CD8-positive, alpha-beta memory T cell (primary cell): Measurements from ENCODE around the gene ZNF672. TPM values are rescaled to one million over a fixed set of nuclear protein-coding genes. Genes with fewer than 3 reads are reported as not detected.

Source experiments
- CTCF ChIA-PET: fragments of 350-600 bp; sonication (Branson Sonifier 250); formaldehyde crosslinking; loops from one replicate; lab custom pipeline; 2021; ENCODE audit warnings: antibody characterized with exemption; lab: Charles Lee
- POLR2A ChIA-PET: fragments of 350-600 bp; sonication (Branson Sonifier 250); formaldehyde crosslinking; loops from one replicate; lab custom pipeline; 2021; ENCODE audit warnings: antibody characterized with exemption; lab: Charles Lee
- DNase-seq, 5 donors: peaks; one replicate each; pipeline versions ENCODE4 v3.0.0 to v3.0.0-alpha.2; 2020 to 2022; ENCODE audit warnings: mixed read lengths in 1 of 5
- H3K27ac ChIP-seq: one replicate; pipeline ENCODE4 v1.7.0; 2013; ENCODE audit warnings: low read depth, mild to moderate bottlenecking, low read length, moderate library complexity
- H3K27me3 ChIP-seq: 2 replicates; pipeline ENCODE4 v1.7.0; 2013; ENCODE audit warnings: low read length, mild to moderate bottlenecking; ENCODE audit not compliant: insufficient read depth, poor library complexity, severe bottlenecking
- H3K36me3 ChIP-seq: 2 replicates; pipeline ENCODE4 v1.7.0; 2013; ENCODE audit warnings: mild to moderate bottlenecking, low read length, moderate library complexity; ENCODE audit not compliant: insufficient read depth
- H3K4me1 ChIP-seq: 2 replicates; pipeline ENCODE4 v1.7.0; 2013; ENCODE audit warnings: mild to moderate bottlenecking, low read length, moderate library complexity; ENCODE audit not compliant: insufficient read depth
- H3K4me3 ChIP-seq: 2 replicates; pipeline ENCODE4 v1.7.0; 2013; ENCODE audit warnings: mild to moderate bottlenecking, low read length
- H3K9me3 ChIP-seq: 2 replicates; pipeline ENCODE4 v1.7.0; 2013; ENCODE audit warnings: mild to moderate bottlenecking, low read length
- H3K27ac Mint-ChIP-seq, 8 donors: one replicate each; pipeline ENCODE4 v1.8.0; 2020 to 2021; ENCODE audit warnings: mixed read lengths in 8 of 8, mild to moderate bottlenecking in 6 of 8, inconsistent platforms in 3 of 8, moderate library complexity in 3 of 8
- H3K27me3 Mint-ChIP-seq, 2 donors: one replicate each; pipeline ENCODE4 v1.8.0; 2020 to 2021; ENCODE audit warnings: mixed read lengths in 2 of 2, mild to moderate bottlenecking in 1 of 2, moderate library complexity in 1 of 2
- H3K36me3 Mint-ChIP-seq, 3 donors: one replicate each; pipeline ENCODE4 v1.8.0; 2020 to 2021; ENCODE audit warnings: mixed read lengths in 3 of 3, inconsistent platforms in 1 of 3, mild to moderate bottlenecking in 1 of 3
- H3K4me1 Mint-ChIP-seq, 3 donors: one replicate each; pipeline ENCODE4 v1.8.0; 2020 to 2021; ENCODE audit warnings: mixed read lengths in 3 of 3, inconsistent platforms in 1 of 3, mild to moderate bottlenecking in 1 of 3
- H3K4me3 Mint-ChIP-seq, 7 donors: one replicate each; pipeline ENCODE4 v1.8.0; 2020 to 2021; ENCODE audit warnings: mixed read lengths in 7 of 7, mild to moderate bottlenecking in 6 of 7, moderate library complexity in 4 of 7, inconsistent platforms in 2 of 7
- H3K9me3 Mint-ChIP-seq, 5 donors: one replicate each; pipeline ENCODE4 v1.8.0; 2020 to 2022; ENCODE audit warnings: mixed read lengths in 5 of 5, mild to moderate bottlenecking in 3 of 5, moderate library complexity in 2 of 5, inconsistent platforms in 1 of 5
- polyA plus RNA-seq: library from polyadenylated mRNA; unstranded; fragments of 300-500 nt; fragmentation: Illumina TruSeq; gene quantifications from one replicate; pipeline ENCODE4 v1.2.3, GENCODE V29; 2021
- total RNA-seq, 2 experiments: library from RNA; stranded (reverse); gene quantifications; one replicate each; pipeline ENCODE4 v1.2.3, GENCODE V29; 2021

Gene ZNF672
- total and polyA plus RNA-seq, 3 experiments from 2014 or later: 29.6 to 55.2 (median 52.1) TPM

DNA sequence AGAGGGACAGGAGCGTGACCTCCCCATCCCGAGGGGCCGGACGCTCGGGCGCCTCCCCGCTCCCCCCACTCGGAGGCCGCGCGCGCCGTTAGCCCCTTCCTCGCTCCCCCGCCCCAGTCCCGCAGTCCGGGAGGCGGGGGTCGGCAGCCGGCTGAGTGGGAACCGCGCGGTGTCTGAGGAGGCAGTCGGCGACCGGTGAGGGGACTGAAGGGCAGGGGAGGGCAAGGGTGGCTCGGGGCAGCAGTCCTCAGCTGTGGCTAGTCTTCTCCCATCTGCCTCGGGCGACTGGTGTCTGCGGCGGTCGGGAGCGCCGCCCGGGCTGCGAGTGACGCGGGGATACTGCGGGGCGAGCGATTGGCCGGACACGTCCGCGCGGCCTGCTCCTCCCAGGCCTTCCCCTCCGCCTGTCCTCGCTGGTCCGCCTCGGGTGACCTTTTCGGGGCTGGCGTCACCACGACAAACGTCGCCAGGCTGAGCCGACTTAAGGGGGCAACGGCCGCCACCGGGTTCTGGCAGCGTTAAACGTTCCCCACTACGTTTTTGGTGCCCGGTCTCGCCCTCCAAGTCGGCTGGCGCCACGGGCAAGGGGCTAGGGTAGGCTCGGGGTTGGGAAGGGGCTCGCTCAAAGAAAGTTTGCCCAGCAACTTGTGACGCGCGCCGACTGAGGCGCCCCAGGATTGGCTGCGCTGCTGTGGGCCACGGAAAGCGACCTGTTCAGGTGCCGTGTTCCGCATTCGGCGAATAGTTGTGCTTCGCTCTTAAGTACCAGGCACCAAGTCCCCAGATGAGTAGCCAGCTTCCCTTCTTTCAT lies 538 bp downstream of the ZNF672 start:
- Histone ChIP-seq H3K27ac (peak overlapping the region; percentile 97), H3K36me3 (no peaks in the 10 kb centered on the region), H3K9me3 (no peaks in the 10 kb centered on the region), H3K4me1 (peaks cover 28% of the 10 kb centered on the region), H3K27me3 (no peaks in the 10 kb centered on the region), H3K4me3 (peak overlapping the region; percentile 74)
- Mint-ChIP-seq H3K27ac (peak overlapping the region in 5 of 8 donors; percentile 98 to 100 (median 99)), H3K4me3 (no peak overlapping the region), H3K4me1 (peaks cover 24 to 39% (median 36%) of the 10 kb centered on the region in 3 donors), H3K27me3 (peaks cover 0 to under 1% of the 10 kb centered on the region in 2 donors), H3K36me3 (peaks cover 0 to 13% (median 0%) of the 10 kb centered on the region in 3 donors), H3K9me3 (no peaks in the 10 kb centered on the region)
- ChIA-PET CTCF (interaction anchor here (0.6 to 4.0 kb wide), 5 partner anchors 12 to 24 kb away, joined by 3 to 49 read pairs (median 3); partner anchors contain the start of genes SH3BP5L and ZNF692), POLR2A (interaction anchor here (1.0 to 5.1 kb wide), 5 partner anchors 11 to 36 kb away, joined by 5 to 57 read pairs (median 16); partner anchors contain the start of genes SH3BP5L and ZNF692)
- DNase-seq: peak; percentile 78 to 89 (median 83)

DNA sequence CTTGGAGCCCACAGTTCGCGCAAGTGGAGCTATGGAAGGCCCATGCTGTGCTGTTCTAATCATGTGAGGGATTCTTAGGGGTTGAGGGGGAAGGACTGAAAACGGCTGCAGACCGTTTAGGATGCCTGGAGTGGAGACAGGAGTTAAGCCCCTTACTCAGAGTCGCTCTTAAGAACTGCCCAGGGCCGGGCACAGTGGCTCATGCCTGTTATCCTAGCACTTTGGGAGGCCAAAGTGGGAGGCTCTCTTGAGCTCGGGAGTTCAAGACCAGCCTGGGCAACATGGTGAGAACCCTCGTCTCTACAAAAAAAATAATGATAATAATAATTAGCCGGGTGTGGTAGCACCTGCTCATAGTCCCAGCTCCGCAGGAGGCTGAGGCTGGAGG lies 1.1 kb downstream of the ZNF672 start:
- H3K36me3 Mint-ChIP-seq: peaks cover 0 to 16% (median 0%) of the 10 kb centered on the region in 3 donors
- POLR2A ChIA-PET: interaction anchor here (2.7 to 5.1 kb wide), 3 partner anchors 12 to 34 kb away, joined by 16 to 57 read pairs (median 31); partner anchors contain the start of genes SH3BP5L and ZNF692
- Histone ChIP-seq H3K4me3 (peak overlapping the region; percentile 74), H3K27me3 (no peaks in the 10 kb centered on the region), H3K9me3 (no peaks in the 10 kb centered on the region), H3K4me1 (peaks cover 28% of the 10 kb centered on the region), H3K36me3 (no peaks in the 10 kb centered on the region), H3K27ac (peak overlapping the region; percentile 97)
- peak overlapping the region in 5 of 8 donors; percentile 98 to 100 (median 99) for H3K27ac Mint-ChIP-seq
- no peak overlapping the region for H3K4me3 Mint-ChIP-seq
- DNase-seq: no peak
- no peaks in the 10 kb centered on the region for H3K9me3 Mint-ChIP-seq
- no peaks in the 10 kb centered on the region for H3K27me3 Mint-ChIP-seq
- peaks cover 24 to 39% (median 36%) of the 10 kb centered on the region in 3 donors for H3K4me1 Mint-ChIP-seq
- CTCF ChIA-PET: interaction anchor here (0.6 to 4.0 kb wide), 4 partner anchors 11 to 23 kb away, joined by 3 to 49 read pairs (median 22); partner anchors contain the start of genes SH3BP5L and ZNF692

DNA sequence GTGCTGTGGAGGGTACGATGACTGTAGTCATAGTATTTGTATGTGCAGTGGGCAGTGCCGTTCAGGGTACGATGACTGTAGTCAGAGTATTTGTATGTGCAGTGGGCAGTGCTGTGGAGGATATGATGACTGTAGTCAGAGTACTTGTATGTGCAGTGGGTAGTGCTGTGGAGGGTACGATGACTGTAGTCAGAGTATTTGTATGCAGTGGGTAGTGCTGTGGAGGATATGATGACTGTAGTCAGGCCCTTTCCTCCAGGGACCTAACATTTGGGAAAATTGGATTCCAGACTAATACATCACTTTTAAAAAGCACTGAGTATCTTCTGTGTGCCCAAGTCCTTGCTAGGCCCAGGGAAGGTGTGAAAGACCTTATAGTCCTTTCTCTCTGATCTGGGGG lies 2.9 kb downstream of the ZNF672 start:
- no peak for DNase-seq
- peaks cover 28% of the 10 kb centered on the region for H3K4me1 ChIP-seq
- no peak overlapping the region for H3K27ac ChIP-seq
- H3K36me3 Mint-ChIP-seq: peaks cover 0 to 34% (median 3%) of the 10 kb centered on the region in 3 donors
- H3K4me3 ChIP-seq: no peak overlapping the region
- H3K4me3 Mint-ChIP-seq: peak overlapping the region in 6 of 7 donors; percentile 18 to 72 (median 28)
- H3K4me1 Mint-ChIP-seq: peaks cover 24 to 39% (median 36%) of the 10 kb centered on the region in 3 donors
- peak overlapping the region in 6 of 8 donors; percentile 36 to 83 (median 62) for H3K27ac Mint-ChIP-seq
- H3K27me3 ChIP-seq: no peaks in the 10 kb centered on the region
- peaks cover 8% of the 10 kb centered on the region for H3K36me3 ChIP-seq
- ChIA-PET POLR2A (interaction anchor here (5.1 kb wide), 1 partner anchor 18 kb away, joined by 57 read pairs; the partner anchor contains the start of gene ZNF692), CTCF (interaction anchor here (2.0 to 3.0 kb wide), 2 partner anchors 14 to 17 kb away, joined by 5 to 15 read pairs; partner anchors contain the start of genes SH3BP5L and ZNF692)
- no peaks in the 10 kb centered on the region for H3K9me3 ChIP-seq
- H3K9me3 Mint-ChIP-seq: no peaks in the 10 kb centered on the region
- H3K27me3 Mint-ChIP-seq: no peaks in the 10 kb centered on the region

DNA sequence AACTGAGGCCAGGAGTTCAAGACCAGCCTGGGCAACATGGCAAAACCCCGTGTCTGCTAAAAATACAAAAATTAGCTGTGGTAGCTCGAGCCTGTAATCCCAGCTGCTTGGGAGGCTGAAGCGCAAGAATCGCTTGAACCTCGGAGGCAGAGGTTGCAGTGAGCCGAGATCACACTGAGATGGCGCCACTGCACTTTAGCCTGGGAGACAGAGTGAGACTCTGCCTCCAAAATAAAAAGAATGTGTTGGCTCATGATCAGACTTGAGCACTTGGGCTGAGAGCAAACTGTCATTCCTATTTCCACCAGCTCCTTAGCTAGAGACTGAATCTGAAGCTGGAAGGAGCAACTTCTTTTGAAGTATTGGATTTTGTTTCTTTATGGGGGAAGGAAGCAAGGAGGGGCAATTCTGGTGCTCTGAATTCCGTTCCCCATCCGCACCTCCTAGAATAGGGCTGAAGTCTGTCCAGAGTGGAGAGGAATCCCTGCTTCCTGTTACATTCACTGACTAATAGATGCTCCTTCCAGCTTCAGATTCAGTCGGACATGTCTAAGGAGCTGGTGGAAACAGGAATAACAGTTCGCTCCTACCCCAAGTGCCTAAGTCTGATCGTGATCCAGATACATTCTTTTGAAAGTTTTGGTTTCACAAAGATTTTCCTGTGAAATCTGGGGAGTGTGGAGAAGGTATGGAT lies 3.8 kb downstream of the ZNF672 start:
- peaks cover 28% of the 10 kb centered on the region for H3K4me1 ChIP-seq
- H3K27me3 ChIP-seq: no peaks in the 10 kb centered on the region
- CTCF ChIA-PET: interaction anchor here (1.0 to 3.0 kb wide), 6 partner anchors 9 to 84 kb away, joined by 3 to 15 read pairs (median 4); partner anchors contain the start of genes SH3BP5L and ZNF692
- DNase-seq: peak in 3 of 5 donors; percentile 24 to 55 (median 32)
- peak overlapping the region in 2 of 7 donors; percentile 8 to 72 for H3K4me3 Mint-ChIP-seq
- H3K27ac ChIP-seq: no peak overlapping the region
- H3K9me3 Mint-ChIP-seq: no peaks in the 10 kb centered on the region
- H3K4me1 Mint-ChIP-seq: peaks cover 24 to 39% (median 36%) of the 10 kb centered on the region in 3 donors
- POLR2A ChIA-PET: interaction anchor here (5.1 kb wide), 1 partner anchor 17 kb away, joined by 57 read pairs; the partner anchor contains the start of gene ZNF692
- H3K9me3 ChIP-seq: no peaks in the 10 kb centered on the region
- peaks cover 0 to 43% (median 3%) of the 10 kb centered on the region in 3 donors for H3K36me3 Mint-ChIP-seq
- no peak overlapping the region for H3K4me3 ChIP-seq
- H3K27me3 Mint-ChIP-seq: no peaks in the 10 kb centered on the region
- H3K27ac Mint-ChIP-seq: peak overlapping the region in 4 of 8 donors; percentile 64 to 91 (median 72)
- H3K36me3 ChIP-seq: peaks cover 15% of the 10 kb centered on the region

DNA sequence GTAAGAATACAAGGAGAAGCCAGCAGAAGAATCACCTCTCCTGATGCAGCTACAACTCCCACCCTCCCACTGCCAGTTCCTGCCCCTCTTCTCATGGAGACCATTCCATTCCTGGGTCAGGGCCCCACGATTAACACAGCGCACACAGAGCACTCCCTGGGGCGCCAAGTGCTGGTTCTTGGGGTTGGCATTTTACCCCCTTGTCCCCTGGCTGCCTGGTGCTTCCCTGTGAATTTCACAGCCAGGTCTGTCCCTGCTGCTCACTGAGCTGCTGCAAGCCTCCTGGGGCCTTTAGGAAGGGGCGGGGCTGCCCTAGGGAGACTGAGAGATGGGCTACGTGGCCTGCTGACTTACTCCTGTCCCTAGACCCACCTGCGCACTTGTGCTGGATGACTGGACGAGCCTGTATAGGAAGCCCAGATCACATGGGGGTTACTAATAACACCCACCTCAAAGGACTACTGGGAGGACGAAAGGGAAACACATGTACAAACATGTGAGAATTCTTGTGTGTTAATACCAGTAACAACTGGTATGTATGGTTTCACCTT lies 4.8 kb downstream of the ZNF672 start:
- ChIA-PET POLR2A (no interaction called here), CTCF (interaction anchor here (1.0 to 3.0 kb wide), 3 partner anchors 16 to 83 kb away, joined by 4 to 15 read pairs (median 5); partner anchors contain the start of genes SH3BP5L and ZNF692)
- Mint-ChIP-seq H3K36me3 (peaks cover 0 to 51% (median 3%) of the 10 kb centered on the region in 3 donors), H3K4me1 (peaks cover 24 to 39% (median 36%) of the 10 kb centered on the region in 3 donors), H3K9me3 (no peaks in the 10 kb centered on the region), H3K27ac (peak overlapping the region in 1 of 8 donors; percentile 17), H3K4me3 (no peak overlapping the region), H3K27me3 (no peaks in the 10 kb centered on the region)
- peak in 1 of 5 donors; percentile 33 for DNase-seq
- Histone ChIP-seq H3K27ac (peak overlapping the region; percentile 4), H3K36me3 (peaks cover 15% of the 10 kb centered on the region), H3K4me3 (no peak overlapping the region), H3K9me3 (no peaks in the 10 kb centered on the region), H3K4me1 (peaks cover 21% of the 10 kb centered on the region), H3K27me3 (no peaks in the 10 kb centered on the region)

DNA sequence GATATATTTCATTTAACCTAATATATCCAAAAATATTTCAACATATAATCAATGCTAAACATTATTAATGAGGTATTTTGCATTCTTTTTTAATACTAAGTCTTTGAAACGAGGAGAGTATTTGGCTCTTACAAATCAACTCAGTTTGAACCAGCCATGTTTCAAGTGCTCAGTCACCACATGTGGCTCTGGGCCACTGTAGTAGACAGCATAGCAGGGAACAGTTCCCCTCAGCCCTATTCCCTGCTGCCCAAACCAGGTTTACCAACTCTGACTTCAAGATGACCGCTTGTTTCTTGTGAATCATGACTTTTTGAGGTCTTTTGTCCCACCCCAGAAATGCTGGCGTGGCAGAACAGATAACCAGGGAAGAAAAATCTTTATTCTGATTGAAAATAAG lies 5.7 kb downstream of the ZNF672 start:
- Histone ChIP-seq H3K4me3 (no peak overlapping the region), H3K9me3 (no peaks in the 10 kb centered on the region), H3K36me3 (peaks cover 16% of the 10 kb centered on the region), H3K27me3 (no peaks in the 10 kb centered on the region), H3K4me1 (peaks cover 21% of the 10 kb centered on the region), H3K27ac (no peak overlapping the region)
- DNase-seq: no peak
- H3K27ac Mint-ChIP-seq: peak overlapping the region in 1 of 8 donors; percentile 47
- H3K9me3 Mint-ChIP-seq: no peaks in the 10 kb centered on the region
- peaks cover 24 to 39% (median 36%) of the 10 kb centered on the region in 3 donors for H3K4me1 Mint-ChIP-seq
- peaks cover 1 to 57% (median 4%) of the 10 kb centered on the region in 3 donors for H3K36me3 Mint-ChIP-seq
- POLR2A ChIA-PET: no interaction called here
- CTCF ChIA-PET: interaction anchor here (3.0 kb wide), 1 partner anchor 15 kb away, joined by 15 read pairs; the partner anchor contains the start of gene ZNF692
- H3K27me3 Mint-ChIP-seq: no peaks in the 10 kb centered on the region
- no peak overlapping the region for H3K4me3 Mint-ChIP-seq

DNA sequence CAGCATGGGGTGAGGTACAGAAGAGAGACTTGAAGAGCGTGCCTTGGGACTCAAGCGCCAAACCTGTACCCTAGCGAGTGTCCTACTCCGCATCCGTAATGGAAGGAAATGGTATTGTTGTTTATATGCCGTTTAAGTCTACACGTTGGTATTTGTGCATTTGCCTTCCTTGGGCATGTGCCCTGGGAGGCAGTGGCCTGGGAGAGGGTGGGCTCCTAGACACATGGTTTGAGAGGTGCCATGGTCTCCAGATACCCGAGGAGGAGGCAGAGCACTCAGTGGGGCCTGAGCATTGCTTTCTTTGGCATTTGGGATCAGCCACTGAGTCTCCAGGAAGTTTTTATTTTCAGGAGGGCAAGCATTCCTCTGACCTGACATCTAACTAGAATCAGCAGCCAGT lies 6.5 kb downstream of the ZNF672 start:
- Mint-ChIP-seq H3K4me1 (peaks cover 16 to 32% (median 28%) of the 10 kb centered on the region in 3 donors), H3K9me3 (no peaks in the 10 kb centered on the region), H3K4me3 (no peak overlapping the region), H3K27ac (no peak overlapping the region), H3K27me3 (no peaks in the 10 kb centered on the region), H3K36me3 (peaks cover 5 to 62% (median 8%) of the 10 kb centered on the region in 3 donors)
- Histone ChIP-seq H3K27me3 (no peaks in the 10 kb centered on the region), H3K9me3 (no peaks in the 10 kb centered on the region), H3K4me3 (no peak overlapping the region), H3K4me1 (peaks cover 17% of the 10 kb centered on the region), H3K27ac (no peak overlapping the region), H3K36me3 (peaks cover 20% of the 10 kb centered on the region)
- CTCF ChIA-PET: interaction anchor here (0.8 to 1.3 kb wide), 2 partner anchors 14 to 18 kb away, joined by 3 to 4 read pairs; partner anchors contain the start of genes SH3BP5L and ZNF692
- DNase-seq: peak in 1 of 5 donors; percentile 23
- POLR2A ChIA-PET: no interaction called here
